NT2/D1 (cell line): ENCODE results near the gene SORBS1.

Experiments used
- YY1 ChIP-seq: IDR thresholded peaks from 2 replicates; pipeline ENCODE4 v1.6.1; 2011; ENCODE audit not compliant: insufficient read length, insufficient read depth
- ZNF274 ChIP-seq: IDR thresholded peaks from 2 replicates; pipeline ENCODE4 v1.6.1; 2011; ENCODE audit warnings: mild to moderate bottlenecking, low read depth, low read length

DNA sequence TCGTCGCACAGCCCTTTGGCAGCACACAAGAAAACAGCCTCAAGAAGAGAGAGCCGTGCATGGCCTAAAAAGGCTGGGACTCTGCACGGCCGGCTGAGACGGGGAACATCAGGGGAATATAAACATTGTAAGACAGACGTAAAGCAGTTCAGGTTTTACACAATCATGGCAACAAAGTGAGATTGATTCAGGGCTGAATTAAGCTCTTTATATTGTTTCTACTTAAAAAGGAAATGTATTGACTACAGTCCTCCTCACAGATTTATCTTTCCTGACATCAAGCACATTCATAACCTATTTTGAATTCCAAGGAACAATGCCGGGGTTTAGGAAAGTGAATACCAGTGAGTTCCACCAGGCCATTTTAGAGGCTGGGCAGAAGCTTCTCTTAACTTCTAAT lies 25.2 kb downstream of the SORBS1 start:
- no peak for TF ChIP-seq ZNF274
- TF ChIP-seq YY1 = no peak
